Endodermal cell (in vitro differentiated cells): ENCODE results near the gene EPAS1. TPM values are rescaled to one million over a fixed set of nuclear protein-coding genes. Genes with fewer than 3 reads are reported as not detected.

Source experiments
- DNase-seq: peaks from one replicate; pipeline ENCODE4 v3.0.0-alpha.2; 2017
- H3K27ac ChIP-seq: 2 replicates; pipeline ENCODE4 v1.5.1; 2013; ENCODE audit warnings: mild to moderate bottlenecking, low read depth, low read length, moderate library complexity
- H3K27me3 ChIP-seq: 2 replicates; pipeline ENCODE4 v1.6.1; 2013; ENCODE audit warnings: mild to moderate bottlenecking, low read length, moderate library complexity; ENCODE audit not compliant: insufficient read depth, control insufficient read depth, poor library complexity, severe bottlenecking
- H3K36me3 ChIP-seq: 2 replicates; pipeline ENCODE4 v1.7.0; 2013; ENCODE audit warnings: mild to moderate bottlenecking, low read length, moderate library complexity; ENCODE audit not compliant: control insufficient read depth, insufficient read depth
- H3K4me1 ChIP-seq: one replicate; pipeline ENCODE4 v1.7.0; 2013; ENCODE audit warnings: low read length; ENCODE audit not compliant: control insufficient read depth, insufficient read depth
- H3K4me3 ChIP-seq: 2 replicates; pipeline ENCODE4 v1.5.1; 2013; ENCODE audit warnings: mild to moderate bottlenecking, low read length, moderate library complexity
- H3K9ac ChIP-seq: 2 replicates; pipeline ENCODE4 v1.6.1; 2013; ENCODE audit warnings: mild to moderate bottlenecking, low read length, moderate library complexity; ENCODE audit not compliant: poor library complexity, severe bottlenecking; ENCODE audit errors: extremely low read depth
- H3K9me3 ChIP-seq: 2 replicates; pipeline ENCODE4 v1.6.1; 2013; ENCODE audit warnings: mild to moderate bottlenecking, low read length, moderate library complexity; ENCODE audit not compliant: control insufficient read depth
- H3K27ac Mint-ChIP-seq: 2 replicates; pipeline ENCODE4 v1.8.0; 2020; ENCODE audit warnings: mixed read lengths
- H3K27me3 Mint-ChIP-seq: 2 replicates; pipeline ENCODE4 v1.8.0; 2021; ENCODE audit warnings: mild to moderate bottlenecking, mixed read lengths; ENCODE audit not compliant: insufficient read depth
- H3K36me3 Mint-ChIP-seq: 2 replicates; pipeline ENCODE4 v1.8.0; 2020; ENCODE audit warnings: low read depth, mixed read lengths
- H3K4me1 Mint-ChIP-seq: 2 replicates; pipeline ENCODE4 v1.8.0; 2020; ENCODE audit warnings: mixed read lengths
- H3K4me3 Mint-ChIP-seq: 2 replicates; pipeline ENCODE4 v1.8.0; 2020; ENCODE audit warnings: mild to moderate bottlenecking, moderate library complexity, mixed read lengths
- H3K9me3 Mint-ChIP-seq: 2 replicates; pipeline ENCODE4 v1.8.0; 2020; ENCODE audit warnings: mild to moderate bottlenecking, mixed read lengths
- CTCF ChIP-seq: fragments of 200-600 bp; sonication (generic); conservative IDR thresholded peaks from 2 replicates; pipeline ENCODE4 v1.5.0; 2021; ENCODE audit warnings: antibody characterized with exemption, mild to moderate bottlenecking
- WGBS, 2 experiments: methylation state at CpG; one replicate each; pipeline versions ENCODE4 v1.1.5 to v1.1.7; 2013; ENCODE audit warnings: missing lambda C conversion rate in 2 of 2, mixed read lengths in 1 of 2; ENCODE audit not compliant: insufficient coverage in 1 of 2, insufficient read length in 1 of 2; 5-methylcytosine and 5-hydroxymethylcytosine counted together
- total RNA-seq, 2 donors: library from RNA; stranded (reverse); fragmentation: NEBNext Ultra II Directional in 1 of 2; extraction: Animal tissue kit (Norgen Biotek cat#: 25700) in 1 of 2; gene quantifications; 2 replicates in 1 of 2; 3 replicates in 1 of 2; pipeline ENCODE4 v1.2.1, GENCODE V29; 2021

The EPAS1 gene
- total RNA-seq, 2 donors from 2014 or later = 1.2 to 1.9 TPM

- peaks cover 13% of the 10 kb centered on the region for H3K4me1 Mint-ChIP-seq
- H3K27ac Mint-ChIP-seq = no peak overlapping the region
- Histone ChIP-seq H3K27me3 (no peaks in the 10 kb centered on the region), H3K9ac (no peak overlapping the region), H3K36me3 (no peaks in the 10 kb centered on the region), H3K4me1 (no peaks in the 10 kb centered on the region), H3K27ac (no peak overlapping the region), H3K9me3 (no peaks in the 10 kb centered on the region), H3K4me3 (no peak overlapping the region)
- no peak overlapping the region for H3K4me3 Mint-ChIP-seq
- H3K36me3 Mint-ChIP-seq = no peaks in the 10 kb centered on the region
- TF ChIP-seq CTCF = no peak
- no peaks in the 10 kb centered on the region for H3K9me3 Mint-ChIP-seq
- DNase-seq = no peak
- 91 to 95% methylated on average over 11 of the region's 11 CpGs for WGBS, 2 experiments
- H3K27me3 Mint-ChIP-seq = peaks cover 2% of the 10 kb centered on the region
Measured at GRCh38 chr2:46347648-46348280, 50.6 kb downstream of the EPAS1 start.

- H3K9ac ChIP-seq = no peak overlapping the region
Measured at GRCh38 chr2:46349115-46349547, 51.9 kb downstream of the EPAS1 start.

GRCh38 chr2:46350029-46350689 lies 53.0 kb downstream of the EPAS1 start:
- 79 to 83% methylated on average over 8 of the region's 8 CpGs for WGBS, 2 experiments
- Mint-ChIP-seq H3K36me3 (no peaks in the 10 kb centered on the region), H3K9me3 (no peaks in the 10 kb centered on the region), H3K27ac (no peak overlapping the region), H3K27me3 (peaks cover 2% of the 10 kb centered on the region), H3K4me1 (peaks cover 8% of the 10 kb centered on the region), H3K4me3 (no peak overlapping the region)
- Histone ChIP-seq H3K9me3 (no peaks in the 10 kb centered on the region), H3K27ac (no peak overlapping the region), H3K27me3 (no peaks in the 10 kb centered on the region), H3K36me3 (no peaks in the 10 kb centered on the region), H3K4me3 (no peak overlapping the region), H3K4me1 (no peaks in the 10 kb centered on the region), H3K9ac (no peak overlapping the region)
- no peak for DNase-seq
- TF ChIP-seq CTCF = no peak

More at GRCh38 chr2:46349115-46349547, 51.9 kb downstream of the EPAS1 start:
- Histone ChIP-seq H3K36me3 (no peaks in the 10 kb centered on the region), H3K4me1 (no peaks in the 10 kb centered on the region), H3K27ac (no peak overlapping the region), H3K9me3 (no peaks in the 10 kb centered on the region), H3K4me3 (no peak overlapping the region), H3K27me3 (no peaks in the 10 kb centered on the region)
- Mint-ChIP-seq H3K27ac (peak overlapping the region; percentile 45), H3K4me3 (no peak overlapping the region), H3K36me3 (no peaks in the 10 kb centered on the region), H3K27me3 (peaks cover 2% of the 10 kb centered on the region), H3K4me1 (peaks cover 8% of the 10 kb centered on the region), H3K9me3 (no peaks in the 10 kb centered on the region)
- WGBS, 2 experiments = 72 to 80% methylated on average over 3 to 6 of the region's 6 CpGs
- no peak for TF ChIP-seq CTCF
- DNase-seq = no peak
